ENCODE data around the gene NQO2. TPM values are rescaled to one million over a fixed set of nuclear protein-coding genes. Genes with fewer than 3 reads are reported as not detected.

NQO2 gene
- polyA plus RNA-seq, 1 of the 3 experiments (the other 2 are of a cell fraction): 19.2 TPM

DNA sequence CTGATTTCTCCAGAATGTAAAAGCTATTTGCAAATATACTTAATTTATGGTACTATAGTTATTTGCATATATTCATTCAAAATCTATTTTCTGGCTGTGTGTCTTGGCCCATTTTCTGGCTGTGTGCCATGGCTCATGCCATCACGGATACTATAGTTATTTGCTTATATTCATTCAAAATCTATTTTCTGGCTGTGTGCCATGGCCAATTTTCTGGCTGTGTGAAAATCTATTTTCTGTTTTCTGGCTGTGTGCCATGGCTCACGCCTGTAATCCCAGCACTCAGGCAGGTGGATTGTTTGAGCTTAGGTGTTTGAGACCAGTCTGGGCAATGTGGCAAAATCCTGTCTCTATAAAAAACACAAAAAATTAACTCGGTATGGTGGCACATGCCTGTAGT is 39.7 kb downstream of the NQO2 start:
- H3K4me2 ChIP-seq: no peak overlapping the region
- H3K4me1 ChIP-seq (ENCODE audit: control insufficient read depth in 1 of 2, insufficient read depth in 2 of 2, low read depth in 1 of 2, low read length in 1 of 2): peaks cover 0 to 4% of the 10 kb centered on the region in 2 experiments; a peak in 2 of 4 replicates
- H3K27me3 ChIP-seq (ENCODE audit: insufficient read depth): no peaks in the 10 kb centered on the region; the same call in 1 of the 2 replicates
- no peak overlapping the region for H3K27ac ChIP-seq (ENCODE audit: low read depth in 2 of 2, low read length in 1 of 2)
- no peaks in the 10 kb centered on the region for H3K79me2 ChIP-seq (ENCODE audit: insufficient read depth)
- CTCF ChIA-PET: interaction anchor here (1.0 to 2.2 kb wide), 6 partner anchors 12 to 270 kb away, joined by 3 to 8 read pairs (median 4); partner anchors contain the start of gene NQO2
- POLR2A ChIA-PET: no interaction called here
- no peaks in the 10 kb centered on the region for H3F3A ChIP-seq (replicated peaks; ENCODE audit: insufficient read depth)
- no peaks in the 10 kb centered on the region for H4K20me1 ChIP-seq (ENCODE audit: insufficient read depth)
- TF ChIP-seq RAD21 (IDR thresholded peaks at IDR 0.05; ENCODE audit: low read length): no peak
- TF ChIP-seq MXI1 (IDR thresholded peaks at IDR 0.05; ENCODE audit: low read depth, low read length): no peak
- TF ChIP-seq, protein P1, sequence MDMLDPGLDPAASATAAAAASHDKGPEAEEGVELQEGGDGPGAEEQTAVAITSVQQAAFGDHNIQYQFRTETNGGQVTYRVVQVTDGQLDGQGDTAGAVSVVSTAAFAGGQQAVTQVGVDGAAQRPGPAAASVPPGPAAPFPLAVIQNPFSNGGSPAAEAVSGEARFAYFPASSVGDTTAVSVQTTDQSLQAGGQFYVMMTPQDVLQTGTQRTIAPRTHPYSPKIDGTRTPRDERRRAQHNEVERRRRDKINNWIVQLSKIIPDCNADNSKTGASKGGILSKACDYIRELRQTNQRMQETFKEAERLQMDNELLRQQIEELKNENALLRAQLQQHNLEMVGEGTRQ (IDR thresholded peaks at IDR 0.05; ENCODE audit: borderline replicate concordance, low read depth, low read length): no peak
- TF ChIP-seq ELF1 (IDR thresholded peaks at IDR 0.05): no peak
- no peak for TF ChIP-seq MEF2A (IDR thresholded peaks at IDR 0.05; ENCODE audit: borderline replicate concordance, low read depth)
- TF ChIP-seq TCF12 (IDR thresholded peaks at IDR 0.05): no peak
- TF ChIP-seq, protein P2, sequence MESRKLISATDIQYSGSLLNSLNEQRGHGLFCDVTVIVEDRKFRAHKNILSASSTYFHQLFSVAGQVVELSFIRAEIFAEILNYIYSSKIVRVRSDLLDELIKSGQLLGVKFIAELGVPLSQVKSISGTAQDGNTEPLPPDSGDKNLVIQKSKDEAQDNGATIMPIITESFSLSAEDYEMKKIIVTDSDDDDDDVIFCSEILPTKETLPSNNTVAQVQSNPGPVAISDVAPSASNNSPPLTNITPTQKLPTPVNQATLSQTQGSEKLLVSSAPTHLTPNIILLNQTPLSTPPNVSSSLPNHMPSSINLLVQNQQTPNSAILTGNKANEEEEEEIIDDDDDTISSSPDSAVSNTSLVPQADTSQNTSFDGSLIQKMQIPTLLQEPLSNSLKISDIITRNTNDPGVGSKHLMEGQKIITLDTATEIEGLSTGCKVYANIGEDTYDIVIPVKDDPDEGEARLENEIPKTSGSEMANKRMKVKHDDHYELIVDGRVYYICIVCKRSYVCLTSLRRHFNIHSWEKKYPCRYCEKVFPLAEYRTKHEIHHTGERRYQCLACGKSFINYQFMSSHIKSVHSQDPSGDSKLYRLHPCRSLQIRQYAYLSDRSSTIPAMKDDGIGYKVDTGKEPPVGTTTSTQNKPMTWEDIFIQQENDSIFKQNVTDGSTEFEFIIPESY (IDR thresholded peaks at IDR 0.05; ENCODE audit: borderline replicate concordance, low read depth): no peak
- TF ChIP-seq, protein P3, sequence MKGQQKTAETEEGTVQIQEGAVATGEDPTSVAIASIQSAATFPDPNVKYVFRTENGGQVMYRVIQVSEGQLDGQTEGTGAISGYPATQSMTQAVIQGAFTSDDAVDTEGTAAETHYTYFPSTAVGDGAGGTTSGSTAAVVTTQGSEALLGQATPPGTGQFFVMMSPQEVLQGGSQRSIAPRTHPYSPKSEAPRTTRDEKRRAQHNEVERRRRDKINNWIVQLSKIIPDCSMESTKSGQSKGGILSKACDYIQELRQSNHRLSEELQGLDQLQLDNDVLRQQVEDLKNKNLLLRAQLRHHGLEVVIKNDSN (IDR thresholded peaks at IDR 0.05; ENCODE audit: borderline replicate concordance, low read depth): no peak
- no peak for TF ChIP-seq NRF1 (IDR thresholded peaks at IDR 0.05; ENCODE audit: low read depth, low read length)
- no peak for TF ChIP-seq RFX5 (IDR thresholded peaks at IDR 0.05; ENCODE audit: low read length)
- TF ChIP-seq JUND (IDR thresholded peaks at IDR 0.05): no peak
- H3K36me3 ChIP-seq (replicated peaks in 1 of 2; ENCODE audit: control insufficient read depth in 1 of 2, insufficient read depth in 2 of 2, low read length in 1 of 2): no peaks in the 10 kb centered on the region
- H3K4me3 ChIP-seq (ENCODE audit: low read depth in 2 of 2, low read length in 1 of 2): no peak overlapping the region
- H2AFZ ChIP-seq (ENCODE audit: low read depth): no peak overlapping the region
- no peaks in the 10 kb centered on the region for H3K9me2 ChIP-seq
- no peak for DNase-seq
- no peaks in the 10 kb centered on the region for H3K9me3 ChIP-seq
- 54% methylated on average over 3 of the region's 3 CpGs for WGBS (ENCODE audit: low lambda C conversion rate)
- H3K9ac ChIP-seq: no peak overlapping the region

DNA sequence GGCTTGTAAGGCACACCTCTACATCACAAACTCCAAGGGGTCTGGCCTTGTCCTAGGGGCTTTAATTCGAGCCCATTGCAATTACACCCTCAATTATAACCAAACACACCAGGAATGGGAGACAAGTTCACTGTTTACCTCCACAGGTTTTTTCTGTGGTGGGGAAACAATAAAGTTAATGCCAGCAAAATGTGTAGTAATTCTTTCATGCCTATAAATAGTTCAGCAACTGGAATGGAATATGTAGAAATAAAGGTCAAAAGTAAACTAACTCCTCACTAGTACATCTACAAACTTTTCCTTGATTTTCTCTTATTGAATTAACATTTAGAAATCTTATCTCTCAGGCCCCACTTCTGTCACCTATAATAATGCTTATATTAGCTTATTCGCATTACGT is 41.5 kb downstream of the NQO2 start:
- no peaks in the 10 kb centered on the region for H3K9me2 ChIP-seq
- no peak overlapping the region for H3K9ac ChIP-seq
- 86% methylated on average over 3 of the region's 3 CpGs for WGBS (ENCODE audit: low lambda C conversion rate)
- no peak overlapping the region for H3K27ac ChIP-seq (ENCODE audit: low read depth in 2 of 2, low read length in 1 of 2)
- H3F3A ChIP-seq (replicated peaks; ENCODE audit: insufficient read depth): no peaks in the 10 kb centered on the region
- no peaks in the 10 kb centered on the region for H3K79me2 ChIP-seq (ENCODE audit: insufficient read depth)
- H3K4me3 ChIP-seq (ENCODE audit: low read depth in 2 of 2, low read length in 1 of 2): no peak overlapping the region
- no peaks in the 10 kb centered on the region for H3K9me3 ChIP-seq
- DNase-seq: no peak
- H2AFZ ChIP-seq (ENCODE audit: low read depth): no peak overlapping the region
- H3K36me3 ChIP-seq (replicated peaks in 1 of 2; ENCODE audit: control insufficient read depth in 1 of 2, insufficient read depth in 2 of 2, low read length in 1 of 2): no peaks in the 10 kb centered on the region
- no peak overlapping the region for H3K4me2 ChIP-seq
- peaks cover 0 to 6% of the 10 kb centered on the region in 2 experiments; a peak in 2 of 4 replicates for H3K4me1 ChIP-seq (ENCODE audit: control insufficient read depth in 1 of 2, insufficient read depth in 2 of 2, low read depth in 1 of 2, low read length in 1 of 2)
- no peaks in the 10 kb centered on the region; the same call in 1 of the 2 replicates for H3K27me3 ChIP-seq (ENCODE audit: insufficient read depth)
- TF ChIP-seq RXRA (IDR thresholded peaks at IDR 0.05; ENCODE audit: borderline replicate concordance, low read depth) (no peak), ELF1 (IDR thresholded peaks at IDR 0.05) (no peak), JUND (IDR thresholded peaks at IDR 0.05) (no peak), NRF1 (IDR thresholded peaks at IDR 0.05; ENCODE audit: low read depth, low read length) (no peak), SIN3A (IDR thresholded peaks at IDR 0.05; ENCODE audit: borderline replicate concordance, low read depth, low read length) (no peak), RCOR1 (IDR thresholded peaks at IDR 0.05; ENCODE audit: low read length) (no peak), MXI1 (IDR thresholded peaks at IDR 0.05; ENCODE audit: low read depth, low read length) (no peak), CHD2 (IDR thresholded peaks at IDR 0.05; ENCODE audit: low read length, partially characterized antibody) (no peak), GATA2 (CRISPR knock-in tag; IDR thresholded peaks at IDR 0.05) (no peak)
- TF ChIP-seq, protein P4, sequence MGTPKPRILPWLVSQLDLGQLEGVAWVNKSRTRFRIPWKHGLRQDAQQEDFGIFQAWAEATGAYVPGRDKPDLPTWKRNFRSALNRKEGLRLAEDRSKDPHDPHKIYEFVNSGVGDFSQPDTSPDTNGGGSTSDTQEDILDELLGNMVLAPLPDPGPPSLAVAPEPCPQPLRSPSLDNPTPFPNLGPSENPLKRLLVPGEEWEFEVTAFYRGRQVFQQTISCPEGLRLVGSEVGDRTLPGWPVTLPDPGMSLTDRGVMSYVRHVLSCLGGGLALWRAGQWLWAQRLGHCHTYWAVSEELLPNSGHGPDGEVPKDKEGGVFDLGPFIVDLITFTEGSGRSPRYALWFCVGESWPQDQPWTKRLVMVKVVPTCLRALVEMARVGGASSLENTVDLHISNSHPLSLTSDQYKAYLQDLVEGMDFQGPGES (IDR thresholded peaks at IDR 0.05; ENCODE audit: low read depth, low read length): no peak
- TF ChIP-seq, protein P5, sequence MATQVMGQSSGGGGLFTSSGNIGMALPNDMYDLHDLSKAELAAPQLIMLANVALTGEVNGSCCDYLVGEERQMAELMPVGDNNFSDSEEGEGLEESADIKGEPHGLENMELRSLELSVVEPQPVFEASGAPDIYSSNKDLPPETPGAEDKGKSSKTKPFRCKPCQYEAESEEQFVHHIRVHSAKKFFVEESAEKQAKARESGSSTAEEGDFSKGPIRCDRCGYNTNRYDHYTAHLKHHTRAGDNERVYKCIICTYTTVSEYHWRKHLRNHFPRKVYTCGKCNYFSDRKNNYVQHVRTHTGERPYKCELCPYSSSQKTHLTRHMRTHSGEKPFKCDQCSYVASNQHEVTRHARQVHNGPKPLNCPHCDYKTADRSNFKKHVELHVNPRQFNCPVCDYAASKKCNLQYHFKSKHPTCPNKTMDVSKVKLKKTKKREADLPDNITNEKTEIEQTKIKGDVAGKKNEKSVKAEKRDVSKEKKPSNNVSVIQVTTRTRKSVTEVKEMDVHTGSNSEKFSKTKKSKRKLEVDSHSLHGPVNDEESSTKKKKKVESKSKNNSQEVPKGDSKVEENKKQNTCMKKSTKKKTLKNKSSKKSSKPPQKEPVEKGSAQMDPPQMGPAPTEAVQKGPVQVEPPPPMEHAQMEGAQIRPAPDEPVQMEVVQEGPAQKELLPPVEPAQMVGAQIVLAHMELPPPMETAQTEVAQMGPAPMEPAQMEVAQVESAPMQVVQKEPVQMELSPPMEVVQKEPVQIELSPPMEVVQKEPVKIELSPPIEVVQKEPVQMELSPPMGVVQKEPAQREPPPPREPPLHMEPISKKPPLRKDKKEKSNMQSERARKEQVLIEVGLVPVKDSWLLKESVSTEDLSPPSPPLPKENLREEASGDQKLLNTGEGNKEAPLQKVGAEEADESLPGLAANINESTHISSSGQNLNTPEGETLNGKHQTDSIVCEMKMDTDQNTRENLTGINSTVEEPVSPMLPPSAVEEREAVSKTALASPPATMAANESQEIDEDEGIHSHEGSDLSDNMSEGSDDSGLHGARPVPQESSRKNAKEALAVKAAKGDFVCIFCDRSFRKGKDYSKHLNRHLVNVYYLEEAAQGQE (IDR thresholded peaks at IDR 0.05; ENCODE audit: low read depth, low read length): no peak
- TF ChIP-seq, protein P6, sequence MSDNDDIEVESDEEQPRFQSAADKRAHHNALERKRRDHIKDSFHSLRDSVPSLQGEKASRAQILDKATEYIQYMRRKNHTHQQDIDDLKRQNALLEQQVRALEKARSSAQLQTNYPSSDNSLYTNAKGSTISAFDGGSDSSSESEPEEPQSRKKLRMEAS (IDR thresholded peaks at IDR 0.05; ENCODE audit: low read depth): no peak
- ChIA-PET CTCF (no interaction called here), POLR2A (no interaction called here)
- no peaks in the 10 kb centered on the region for H4K20me1 ChIP-seq (ENCODE audit: insufficient read depth)
